Fibroblast of lung (primary cell): ENCODE data around the gene IQCB1. TPM values are rescaled to one million over a fixed set of nuclear protein-coding genes. Genes with fewer than 3 reads are reported as not detected.

ENCODE experiments used
- DNase-seq, 2 donors: peaks; one replicate each; pipeline versions ENCODE4 v3.0.0 to v3.0.0-alpha.2; 2010; ENCODE audit warnings: low read depth in 2 of 2
- H2AFZ ChIP-seq: 2 replicates; pipeline ENCODE4 v1.5.1; 2012; ENCODE audit warnings: low read length, control low read depth, inconsistent platforms
- H3K27ac ChIP-seq: 2 replicates; pipeline ENCODE4 v1.5.1; 2011; ENCODE audit warnings: low read length, control low read depth; ENCODE audit not compliant: insufficient read depth
- H3K27me3 ChIP-seq: 2 replicates; pipeline ENCODE4 v1.5.1; 2011; ENCODE audit warnings: mild to moderate bottlenecking, low read length; ENCODE audit not compliant: control insufficient read depth, insufficient read depth
- H3K36me3 ChIP-seq: 2 replicates; pipeline ENCODE4 v1.5.1; 2011; ENCODE audit warnings: low read length; ENCODE audit not compliant: control insufficient read depth, insufficient read depth
- H3K4me1 ChIP-seq: 2 replicates; pipeline ENCODE4 v1.5.1; 2011; ENCODE audit warnings: low read length; ENCODE audit not compliant: control insufficient read depth, insufficient read depth; ENCODE audit errors: extremely low read depth
- H3K4me2 ChIP-seq: 2 replicates; pipeline ENCODE4 v1.5.1; 2011; ENCODE audit warnings: low read length, control low read depth; ENCODE audit not compliant: insufficient read depth; ENCODE audit errors: extremely low read depth
- H3K4me3 ChIP-seq, 4 experiments: fragments of 200-600 bp in 1 of 4; sonication (generic) in 1 of 4; replicated peaks in 1 of 4; 2 replicates each; pipeline ENCODE4 v1.5.1; 2011 to 2016; ENCODE audit warnings: low read length in 4 of 4, low read depth in 3 of 4, mild to moderate bottlenecking in 3 of 4, control low read depth in 2 of 4, inconsistent platforms in 1 of 4, mixed read lengths in 1 of 4; ENCODE audit not compliant: insufficient read depth in 1 of 4; ENCODE audit errors: control extremely low read depth in 1 of 4
- H3K79me2 ChIP-seq: 2 replicates; pipeline ENCODE4 v1.5.1; 2012; ENCODE audit warnings: mild to moderate bottlenecking, low read length, inconsistent platforms; ENCODE audit not compliant: control insufficient read depth, insufficient read depth
- H3K9ac ChIP-seq: 2 replicates; pipeline ENCODE4 v1.5.1; 2011; ENCODE audit warnings: mild to moderate bottlenecking, low read length, control low read depth; ENCODE audit not compliant: insufficient read depth
- H3K9me3 ChIP-seq: 2 replicates; pipeline ENCODE4 v1.5.1; 2012; ENCODE audit warnings: low read depth, low read length; ENCODE audit not compliant: control insufficient read depth, insufficient read depth
- H4K20me1 ChIP-seq: 2 replicates; pipeline ENCODE4 v1.5.1; 2011; ENCODE audit warnings: low read length; ENCODE audit not compliant: control insufficient read depth, insufficient read depth; ENCODE audit errors: extremely low read depth
- CTCF ChIP-seq, 2 donors: IDR thresholded peaks in 1 of 2; conservative IDR thresholded peaks in 1 of 2; 1 replicate in 1 of 2; 2 replicates in 1 of 2; pipeline ENCODE4 v1.5.1; 2011 to 2012; ENCODE audit warnings: low read length in 2 of 2, control low read depth in 1 of 2, inconsistent platforms in 1 of 2, low read depth in 1 of 2, mild to moderate bottlenecking in 1 of 2
- EZH2 ChIP-seq: IDR thresholded peaks from 2 replicates; pipeline ENCODE4 v1.5.1; 2012; ENCODE audit warnings: low read length, control low read depth, mild to moderate bottlenecking; ENCODE audit errors: missing control alignments
- polyA plus RNA-seq, 2 donors: library from polyadenylated mRNA; depleted of rRNA in 1 of 2; stranded (reverse) in 1 of 2; unstranded in 1 of 2; fragments of >200 nt; gene quantifications; 2 replicates each; pipeline ENCODE4 v1.2.1, GENCODE V29; 2011 to 2012; ENCODE audit warnings: missing spikeins in 1 of 2
- total RNA-seq: library from RNA; depleted of rRNA; stranded (reverse); fragments of >200 nt; gene quantifications from 2 replicates; pipeline ENCODE4 v1.2.1, GENCODE V29; 2014

Gene IQCB1
- total and polyA plus RNA-seq, 2 donors (not counting 1 experiment from before 2014, with no cell fraction given), result 9.2 to 19.3 TPM

- H3K9ac ChIP-seq, result no peak overlapping the region
- DNase-seq, result no peak
- no peaks in the 10 kb centered on the region for H3K36me3 ChIP-seq
- no peaks in the 10 kb centered on the region for H3K4me1 ChIP-seq
- H4K20me1 ChIP-seq, result no peaks in the 10 kb centered on the region
- TF ChIP-seq EZH2 (no peak), CTCF (conservative IDR thresholded peaks at IDR 0.05 in 1 of 2, IDR thresholded peaks at IDR 0.05 in 1 of 2; ENCODE audit: low read depth in 1 of 2, low read length in 2 of 2) (no peak)
- no peak overlapping the region for H3K27ac ChIP-seq
- H3K27me3 ChIP-seq, result no peaks in the 10 kb centered on the region
- no peaks in the 10 kb centered on the region for H3K79me2 ChIP-seq
- no peak overlapping the region for H2AFZ ChIP-seq
- no peak overlapping the region for H3K4me2 ChIP-seq
- H3K9me3 ChIP-seq, result no peaks in the 10 kb centered on the region
- no peak overlapping the region for H3K4me3 ChIP-seq
Measured at GRCh38 chr3:121839962-121840361, 5.1 kb upstream of the IQCB1 start.

GRCh38 chr3:121836481-121836880, 1.6 kb upstream of the IQCB1 start:
- no peaks in the 10 kb centered on the region for H3K27me3 ChIP-seq
- no peak overlapping the region for H3K9ac ChIP-seq
- H2AFZ ChIP-seq, result no peak overlapping the region
- H3K27ac ChIP-seq, result no peak overlapping the region
- H3K36me3 ChIP-seq, result no peaks in the 10 kb centered on the region
- no peak for DNase-seq
- no peak for TF ChIP-seq EZH2
- no peak for TF ChIP-seq CTCF (conservative IDR thresholded peaks at IDR 0.05 in 1 of 2, IDR thresholded peaks at IDR 0.05 in 1 of 2; ENCODE audit: low read depth in 1 of 2, low read length in 2 of 2)
- no peaks in the 10 kb centered on the region for H3K9me3 ChIP-seq
- H3K4me1 ChIP-seq, result no peaks in the 10 kb centered on the region
- no peak overlapping the region for H3K4me2 ChIP-seq
- H3K4me3 ChIP-seq, result no peak overlapping the region
- H4K20me1 ChIP-seq, result no peaks in the 10 kb centered on the region
- H3K79me2 ChIP-seq, result peaks cover 10% of the 10 kb centered on the region

GRCh38 chr3:121836064-121836463, 1.2 kb upstream of the IQCB1 start:
- H3K4me2 ChIP-seq, result no peak overlapping the region
- H3K79me2 ChIP-seq, result peaks cover 10% of the 10 kb centered on the region
- TF ChIP-seq EZH2 (no peak), CTCF (conservative IDR thresholded peaks at IDR 0.05 in 1 of 2, IDR thresholded peaks at IDR 0.05 in 1 of 2; ENCODE audit: low read depth in 1 of 2, low read length in 2 of 2) (no peak)
- no peaks in the 10 kb centered on the region for H3K9me3 ChIP-seq
- no peak overlapping the region for H3K27ac ChIP-seq
- H3K4me1 ChIP-seq, result no peaks in the 10 kb centered on the region
- H2AFZ ChIP-seq, result no peak overlapping the region
- no peaks in the 10 kb centered on the region for H4K20me1 ChIP-seq
- no peaks in the 10 kb centered on the region for H3K27me3 ChIP-seq
- H3K36me3 ChIP-seq, result no peaks in the 10 kb centered on the region
- DNase-seq, result no peak
- no peak overlapping the region for H3K4me3 ChIP-seq
- no peak overlapping the region for H3K9ac ChIP-seq
